ENCODE measurements around the gene ZBTB16. TPM values are rescaled to one million over a fixed set of nuclear protein-coding genes. Genes with fewer than 3 reads are reported as not detected.

Gene ZBTB16
- total RNA-seq, 2 experiments from 2014 or later: 3.0 to 4.6 TPM

DNA sequence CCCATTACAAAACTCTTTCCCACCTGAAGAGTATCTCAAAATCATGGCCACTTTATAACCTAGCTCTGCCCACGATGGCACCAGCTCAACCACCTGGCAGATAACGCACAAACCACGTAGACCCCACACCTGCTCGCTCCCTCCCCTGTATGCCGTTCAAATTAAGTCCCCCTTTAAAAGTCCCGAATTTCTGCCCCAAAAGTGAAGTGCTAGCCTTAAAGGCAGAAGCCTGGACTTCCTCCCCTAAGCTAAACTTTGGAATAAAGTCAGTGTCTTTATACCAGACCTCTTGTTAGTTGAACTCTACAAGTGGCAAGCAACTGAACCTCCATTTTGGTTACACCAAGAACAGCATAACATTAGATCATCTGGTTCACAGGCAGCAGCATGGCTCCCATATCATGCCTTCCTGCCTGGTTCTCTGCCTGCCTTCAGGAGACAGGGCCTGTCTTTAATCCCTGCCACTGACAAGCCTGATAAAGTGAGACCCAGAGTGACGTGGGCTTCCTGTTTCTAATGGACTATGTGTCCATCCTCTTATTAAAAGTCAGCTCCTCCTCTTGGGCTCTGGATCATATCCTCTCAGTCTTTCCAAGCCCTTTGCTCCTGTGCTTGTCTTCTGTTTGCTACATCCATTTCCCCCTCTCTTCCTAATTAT is 204.1 kb downstream of the ZBTB16 start:
- Mint-ChIP-seq H3K4me1 (no peaks in the 10 kb centered on the region), H3K36me3 (ENCODE audit: low read depth) (no peaks in the 10 kb centered on the region), H3K4me3 (no peak overlapping the region), H3K27ac (no peak overlapping the region), H3K27me3 (peaks cover 4% of the 10 kb centered on the region), H3K9me3 (ENCODE audit: low read depth) (no peaks in the 10 kb centered on the region)
- ChIA-PET CTCF (interaction anchor here (0.6 to 9.0 kb wide), 15 partner anchors 10 to 368 kb away, joined by 3 to 108 read pairs (median 3); no protein-coding TSS in a partner anchor), POLR2A (interaction anchor here (0.6 kb wide), 1 partner anchor 368 kb away, joined by 7 read pairs; no protein-coding TSS in a partner anchor)
- ATAC-seq (no peak), DNase-seq (no peak)
- intact Hi-C loops (cut with DNase I, micrococcal nuclease): loop anchor here (2.0 to 5.0 kb wide), 2 partner anchors 456 to 457 kb away; no protein-coding TSS in a partner anchor

DNA sequence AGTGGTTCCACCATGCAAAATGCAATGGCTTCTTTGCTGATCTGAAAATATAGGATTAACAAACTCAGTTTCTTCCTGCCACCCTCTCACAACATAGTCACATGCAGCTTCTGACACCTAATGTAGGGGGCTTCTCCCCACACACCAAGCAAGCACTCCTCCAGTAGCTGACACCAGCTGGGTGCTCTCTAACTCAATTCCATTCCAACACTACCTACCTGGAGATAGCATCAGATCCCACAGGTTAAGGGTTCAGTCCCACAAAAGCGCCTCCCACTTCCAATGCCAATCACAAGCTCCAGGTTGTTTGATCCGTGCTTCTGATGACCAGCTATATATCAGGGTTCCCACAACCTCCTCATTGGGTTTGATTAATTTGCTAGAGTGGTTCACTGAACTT is 204.9 kb downstream of the ZBTB16 start:
- Mint-ChIP-seq H3K36me3 (ENCODE audit: low read depth) (no peaks in the 10 kb centered on the region), H3K9me3 (ENCODE audit: low read depth) (no peaks in the 10 kb centered on the region), H3K27ac (no peak overlapping the region), H3K4me1 (no peaks in the 10 kb centered on the region), H3K27me3 (peaks cover 7% of the 10 kb centered on the region), H3K4me3 (no peak overlapping the region)
- intact Hi-C loops (cut with DNase I, micrococcal nuclease): loop anchor here in 1 of 2 experiments (5.0 kb wide), 1 partner anchor 457 kb away; no protein-coding TSS in a partner anchor
- no peak for ATAC-seq
- ChIA-PET CTCF (interaction anchor here (0.6 to 9.0 kb wide), 6 partner anchors 14 to 368 kb away, joined by 3 to 108 read pairs (median 20); no protein-coding TSS in a partner anchor), POLR2A (no interaction called here)
- no peak for DNase-seq

GRCh38 chr11:114265122-114265878 is 205.8 kb downstream of the ZBTB16 start:
- ChIA-PET POLR2A (no interaction called here), CTCF (interaction anchor here (0.6 to 9.0 kb wide), 6 partner anchors 101 to 369 kb away, joined by 3 to 108 read pairs (median 4); no protein-coding TSS in a partner anchor)
- Mint-ChIP-seq H3K27me3 (peaks cover 8% of the 10 kb centered on the region), H3K9me3 (ENCODE audit: low read depth) (no peaks in the 10 kb centered on the region), H3K4me3 (no peak overlapping the region), H3K4me1 (no peaks in the 10 kb centered on the region), H3K27ac (no peak overlapping the region), H3K36me3 (ENCODE audit: low read depth) (no peaks in the 10 kb centered on the region)
- intact Hi-C loops (cut with DNase I, micrococcal nuclease): no loop called here
- ATAC-seq: no peak
- DNase-seq: no peak

DNA sequence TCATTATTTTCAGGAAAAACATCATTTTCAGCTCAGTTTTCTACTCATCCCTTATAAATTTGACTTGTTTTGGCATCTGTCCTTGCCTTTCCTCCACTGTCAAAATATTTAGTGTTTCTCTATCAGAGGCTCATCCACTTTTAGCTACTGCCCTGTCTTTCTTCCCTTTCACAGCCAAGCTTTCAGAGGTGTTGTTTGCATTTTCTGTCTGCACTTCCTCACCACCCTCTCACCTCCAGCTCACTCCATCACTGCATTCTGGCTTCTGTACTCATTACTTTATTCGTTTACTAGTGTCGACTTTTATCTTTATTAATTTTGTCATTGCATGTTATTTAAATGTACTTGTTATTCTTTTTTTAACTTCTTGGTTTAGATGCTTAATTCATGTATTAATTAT is 210.0 kb downstream of the ZBTB16 start:
- ATAC-seq: no peak
- ChIA-PET CTCF (interaction anchor here (0.7 to 0.9 kb wide), 2 partner anchors 8 to 274 kb away, joined by 3 to 7 read pairs; no protein-coding TSS in a partner anchor), POLR2A (no interaction called here)
- Mint-ChIP-seq H3K9me3 (ENCODE audit: low read depth) (no peaks in the 10 kb centered on the region), H3K27ac (no peak overlapping the region), H3K36me3 (ENCODE audit: low read depth) (no peaks in the 10 kb centered on the region), H3K27me3 (peaks cover 16% of the 10 kb centered on the region), H3K4me1 (no peaks in the 10 kb centered on the region), H3K4me3 (no peak overlapping the region)
- no peak for DNase-seq
- intact Hi-C loops (cut with DNase I, micrococcal nuclease): no loop called here

GRCh38 chr11:114270531-114271270 is 211.2 kb downstream of the ZBTB16 start:
- H3K27me3 Mint-ChIP-seq: peaks cover 21% of the 10 kb centered on the region
- DNase-seq (no peak), ATAC-seq (no peak)
- H3K27ac Mint-ChIP-seq: no peak overlapping the region
- POLR2A ChIA-PET: no interaction called here
- no peaks in the 10 kb centered on the region for H3K9me3 Mint-ChIP-seq (ENCODE audit: low read depth)
- no peaks in the 10 kb centered on the region for H3K36me3 Mint-ChIP-seq (ENCODE audit: low read depth)
- intact Hi-C loops (cut with DNase I, micrococcal nuclease): no loop called here
- H3K4me1 Mint-ChIP-seq: no peaks in the 10 kb centered on the region
- CTCF ChIA-PET: no interaction called here
- no peak overlapping the region for H3K4me3 Mint-ChIP-seq

DNA sequence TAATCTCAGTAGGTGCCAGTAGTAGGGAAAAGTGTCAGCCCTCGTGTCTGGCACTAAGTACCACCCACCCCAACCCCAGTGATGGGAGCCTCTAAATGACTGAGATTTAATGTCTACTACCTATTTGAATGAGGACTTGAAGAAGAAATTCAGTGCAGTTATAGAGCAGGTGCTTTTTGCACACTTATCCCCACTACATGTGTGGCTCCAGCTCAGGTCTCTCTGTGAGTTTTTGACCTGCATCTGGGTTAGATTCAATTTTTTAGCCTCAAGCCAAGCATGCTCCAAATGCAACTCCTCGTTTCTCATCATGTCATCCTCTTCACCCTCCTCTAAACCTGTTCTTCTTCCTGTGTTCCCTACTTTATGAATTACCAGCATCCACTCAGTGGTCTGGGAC is 211.8 kb downstream of the ZBTB16 start:
- Mint-ChIP-seq H3K27ac (no peak overlapping the region), H3K9me3 (ENCODE audit: low read depth) (no peaks in the 10 kb centered on the region), H3K36me3 (ENCODE audit: low read depth) (no peaks in the 10 kb centered on the region), H3K27me3 (peaks cover 17% of the 10 kb centered on the region), H3K4me1 (no peaks in the 10 kb centered on the region), H3K4me3 (no peak overlapping the region)
- CTCF ChIA-PET: interaction anchor here (0.7 to 1.5 kb wide), 2 partner anchors 66 to 268 kb away, joined by 3 read pairs; no protein-coding TSS in a partner anchor
- DNase-seq: no peak
- intact Hi-C loops (cut with DNase I, micrococcal nuclease): no loop called here
- no peak for ATAC-seq
- POLR2A ChIA-PET: no interaction called here

- no peak overlapping the region for H3K27ac Mint-ChIP-seq
- intact Hi-C loops (cut with DNase I, micrococcal nuclease): no loop called here
- H3K4me1 Mint-ChIP-seq: no peaks in the 10 kb centered on the region
- DNase-seq: no peak
- CTCF ChIA-PET: interaction anchor here (1.0 to 1.5 kb wide), 2 partner anchors 13 to 67 kb away, joined by 3 to 4 read pairs; no protein-coding TSS in a partner anchor
- no peaks in the 10 kb centered on the region for H3K9me3 Mint-ChIP-seq (ENCODE audit: low read depth)
- H3K27me3 Mint-ChIP-seq: peaks cover 19% of the 10 kb centered on the region
- no peak for ATAC-seq
- POLR2A ChIA-PET: no interaction called here
- H3K4me3 Mint-ChIP-seq: no peak overlapping the region
- H3K36me3 Mint-ChIP-seq (ENCODE audit: low read depth): no peaks in the 10 kb centered on the region
Observed at GRCh38 chr11:114272311-114272710, 212.8 kb downstream of the ZBTB16 start.

DNA sequence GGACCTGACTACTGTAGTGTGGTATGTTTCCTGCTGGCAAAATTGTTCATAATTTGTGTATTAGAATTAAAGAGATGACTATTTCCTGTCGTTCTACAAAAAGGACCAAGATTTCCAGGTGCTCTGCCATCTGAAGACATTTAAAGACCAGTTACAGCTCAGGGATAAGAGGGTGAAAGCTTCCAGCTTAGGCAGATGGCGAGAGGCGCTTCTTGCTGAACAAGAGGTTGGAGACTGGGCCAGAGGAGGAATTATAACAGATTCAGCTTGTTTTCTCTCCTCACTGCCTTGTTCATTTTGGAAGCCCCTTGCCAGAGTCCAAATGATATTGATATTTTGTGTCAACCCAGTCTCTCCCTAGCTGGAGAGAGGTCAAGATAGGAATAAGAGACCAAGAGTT is 213.6 kb downstream of the ZBTB16 start:
- intact Hi-C loops (cut with DNase I, micrococcal nuclease): no loop called here
- ChIA-PET POLR2A (no interaction called here), CTCF (interaction anchor here (1.9 kb wide), 1 partner anchor 11 kb away, joined by 6 read pairs; no protein-coding TSS in a partner anchor)
- H3K9me3 Mint-ChIP-seq (ENCODE audit: low read depth): no peaks in the 10 kb centered on the region
- H3K27me3 Mint-ChIP-seq: peaks cover 21% of the 10 kb centered on the region
- H3K4me3 Mint-ChIP-seq: no peak overlapping the region
- no peaks in the 10 kb centered on the region for H3K4me1 Mint-ChIP-seq
- no peak overlapping the region for H3K27ac Mint-ChIP-seq
- DNase-seq: no peak
- no peaks in the 10 kb centered on the region for H3K36me3 Mint-ChIP-seq (ENCODE audit: low read depth)
- ATAC-seq: no peak

DNA sequence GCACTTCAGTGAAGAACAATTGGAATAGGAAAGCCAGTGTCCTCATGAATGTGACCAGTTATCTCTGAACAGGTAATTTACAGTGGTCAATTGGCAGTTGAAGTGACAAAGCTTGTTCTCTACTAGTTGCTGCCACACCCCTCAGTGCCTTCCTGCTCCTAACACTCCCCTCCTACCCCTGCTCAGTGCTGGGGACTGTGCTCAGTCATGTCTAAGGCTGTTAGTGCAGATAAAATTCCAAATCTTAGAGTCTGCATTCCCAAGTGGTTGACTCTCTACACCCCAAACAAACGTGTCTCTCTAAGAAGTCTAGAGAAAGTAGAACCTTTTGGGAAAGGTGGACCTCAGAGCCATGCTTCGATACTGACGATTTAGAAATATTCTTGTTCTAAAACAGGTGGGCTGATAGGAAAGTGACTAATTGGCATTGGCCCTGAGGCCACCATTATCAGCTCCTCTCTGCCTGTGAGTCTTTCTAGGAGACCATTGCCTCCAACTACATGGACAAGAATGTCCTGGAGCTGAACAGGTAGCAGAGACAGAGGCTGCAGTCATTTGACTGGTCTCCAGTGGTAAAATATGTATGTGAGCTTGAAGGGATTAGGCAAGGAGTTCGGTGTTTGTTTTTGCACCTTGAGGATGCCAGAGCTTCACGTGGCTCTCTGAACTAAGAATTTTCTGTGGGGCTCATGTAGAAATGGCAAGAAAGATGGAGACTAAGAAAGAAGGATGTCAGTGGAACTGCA is 214.6 kb downstream of the ZBTB16 start:
- no peak overlapping the region for H3K27ac Mint-ChIP-seq
- CTCF ChIA-PET: interaction anchor here (0.6 to 1.9 kb wide), 3 partner anchors 11 to 98 kb away, joined by 3 to 6 read pairs (median 5); no protein-coding TSS in a partner anchor
- POLR2A ChIA-PET: no interaction called here

GRCh38 chr11:114274637-114275036 is 215.1 kb downstream of the ZBTB16 start:
- Mint-ChIP-seq H3K4me1 (no peaks in the 10 kb centered on the region), H3K4me3 (no peak overlapping the region), H3K36me3 (ENCODE audit: low read depth) (no peaks in the 10 kb centered on the region), H3K9me3 (ENCODE audit: low read depth) (no peaks in the 10 kb centered on the region), H3K27me3 (peaks cover 24% of the 10 kb centered on the region), H3K27ac (no peak overlapping the region)
- ChIA-PET CTCF (interaction anchor here (0.6 to 1.9 kb wide), 2 partner anchors 13 to 98 kb away, joined by 3 to 6 read pairs; no protein-coding TSS in a partner anchor), POLR2A (no interaction called here)
- intact Hi-C loops (cut with DNase I, micrococcal nuclease): no loop called here
- ATAC-seq: no peak
- DNase-seq: no peak

More for the DNA sequence above, 214.6 kb downstream of the ZBTB16 start:
- Mint-ChIP-seq H3K4me3 (no peak overlapping the region), H3K27me3 (peaks cover 24% of the 10 kb centered on the region), H3K4me1 (no peaks in the 10 kb centered on the region), H3K36me3 (ENCODE audit: low read depth) (no peaks in the 10 kb centered on the region), H3K9me3 (ENCODE audit: low read depth) (no peaks in the 10 kb centered on the region)
- DNase-seq (no peak), ATAC-seq (no peak)
- intact Hi-C loops (cut with DNase I, micrococcal nuclease): no loop called here

DNA sequence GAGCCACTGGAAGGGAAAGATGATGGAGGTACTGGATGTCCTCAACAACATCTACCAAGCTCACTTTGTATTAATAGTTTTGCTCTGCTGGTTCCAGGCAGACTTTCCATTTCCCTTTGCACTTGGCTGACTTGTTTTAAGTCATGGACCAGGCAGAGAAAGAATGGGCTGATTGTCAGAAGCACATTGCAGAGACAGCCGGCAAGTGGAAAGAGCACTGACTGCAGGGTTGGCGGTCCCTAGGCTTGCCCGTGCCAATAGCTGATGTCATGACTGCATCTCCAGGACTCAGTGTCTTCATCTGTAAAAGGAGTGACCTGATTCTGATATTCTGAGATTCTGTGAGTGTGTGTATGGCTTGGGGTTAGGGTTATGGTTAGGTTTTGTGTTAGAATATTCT is 215.8 kb downstream of the ZBTB16 start:
- Mint-ChIP-seq H3K36me3 (ENCODE audit: low read depth) (no peaks in the 10 kb centered on the region), H3K9me3 (ENCODE audit: low read depth) (no peaks in the 10 kb centered on the region), H3K27me3 (peaks cover 28% of the 10 kb centered on the region), H3K27ac (no peak overlapping the region), H3K4me1 (no peaks in the 10 kb centered on the region), H3K4me3 (no peak overlapping the region)
- intact Hi-C loops (cut with DNase I, micrococcal nuclease): no loop called here
- DNase-seq (no peak), ATAC-seq (no peak)
- ChIA-PET POLR2A (no interaction called here), CTCF (no interaction called here)
